Heart left ventricle (tissue), 13 donors: ENCODE measurements around the gene PLCD1.

Source experiments
- POLR2A ChIP-seq, 2 donors: fragments of 450-650 bp; IDR thresholded peaks; one replicate each; pipeline ENCODE4 v1.6.1; 2017; ENCODE audit warnings: antibody characterized with exemption in 2 of 2, mild to moderate bottlenecking in 2 of 2, moderate library complexity in 2 of 2
- TF ChIP-seq, protein P1 (sequence below), 12 donors: fragments of 200-600 bp; sonication (generic) in 4 of 12; IDR thresholded peaks; one replicate each; pipeline versions ENCODE4 v1.5.0 to v1.8.0; 2018 to 2022; ENCODE audit warnings: antibody characterized with exemption in 12 of 12, mild to moderate bottlenecking in 5 of 12
- donor health status: ischemic (EF 13 %, LVEDD 7.1; RV severe dilation, severe dysfunction).
- donor health status: DM: no; HTN: yes; CAD: no.
- donor health status: DM: no; HTN: no; CAD: no.
- donor health status: ischemic (EF 25% LVEDD 6.9; RV normal size, moderate dysfunction).
- donor health status: ischemic (EF 25% LVEDD 5.7; RV mildly dilated, moderate dysfunction).
- donor health status: ischemic (EF 35%, LVEDD 5.7; RV mildly dilated, moderate dysfunction).
- donor health status: nonischemic (EF 11% LVEDD 7.7; RV severe dilation, severe dysfunction).
- donor health status: DM: yes; HTN: yes; CAD: no.
- donor health status: PGD.
- donor health status: ischemic (EF 29% LVEDD 5.4; RV normal size, mild dysfunction).
- donor health status: nonischemic (EF 23%, LVEDD 6.1; RV moderate dilation, normal function).

DNA sequence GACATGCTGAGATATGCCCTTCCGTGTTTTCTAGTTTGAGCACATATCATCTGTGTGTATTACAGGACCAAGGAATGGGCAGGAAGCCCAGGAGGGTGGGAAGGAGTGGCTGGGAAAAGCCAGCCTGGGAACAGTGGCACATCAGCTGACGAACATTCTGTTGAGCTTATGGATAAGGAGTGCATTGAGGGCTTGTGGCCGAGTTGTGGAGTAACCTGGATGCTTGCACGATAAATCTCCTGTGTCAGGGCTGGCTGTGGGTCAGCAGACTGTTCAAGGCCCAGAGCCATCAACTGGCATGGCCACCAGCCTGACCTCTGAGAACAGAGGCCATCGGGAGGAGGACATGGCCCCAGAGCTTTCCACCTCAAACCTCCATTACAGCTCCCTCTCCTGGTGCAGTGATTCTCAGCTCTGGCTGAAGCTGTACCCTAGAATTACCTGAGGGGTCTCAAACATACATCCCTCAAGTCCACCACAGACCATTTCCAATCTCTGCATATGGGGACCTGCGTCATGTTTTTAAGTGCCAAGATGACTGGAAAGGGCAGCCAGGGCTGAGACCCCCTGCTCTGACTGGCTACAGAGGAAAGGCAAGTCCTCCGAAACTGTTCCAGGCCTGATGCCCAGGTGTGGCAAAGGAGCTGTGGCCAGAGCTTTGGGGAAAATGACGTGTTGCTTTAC lies 43.7 kb downstream of the PLCD1 start:
- TF ChIP-seq, protein P1, sequence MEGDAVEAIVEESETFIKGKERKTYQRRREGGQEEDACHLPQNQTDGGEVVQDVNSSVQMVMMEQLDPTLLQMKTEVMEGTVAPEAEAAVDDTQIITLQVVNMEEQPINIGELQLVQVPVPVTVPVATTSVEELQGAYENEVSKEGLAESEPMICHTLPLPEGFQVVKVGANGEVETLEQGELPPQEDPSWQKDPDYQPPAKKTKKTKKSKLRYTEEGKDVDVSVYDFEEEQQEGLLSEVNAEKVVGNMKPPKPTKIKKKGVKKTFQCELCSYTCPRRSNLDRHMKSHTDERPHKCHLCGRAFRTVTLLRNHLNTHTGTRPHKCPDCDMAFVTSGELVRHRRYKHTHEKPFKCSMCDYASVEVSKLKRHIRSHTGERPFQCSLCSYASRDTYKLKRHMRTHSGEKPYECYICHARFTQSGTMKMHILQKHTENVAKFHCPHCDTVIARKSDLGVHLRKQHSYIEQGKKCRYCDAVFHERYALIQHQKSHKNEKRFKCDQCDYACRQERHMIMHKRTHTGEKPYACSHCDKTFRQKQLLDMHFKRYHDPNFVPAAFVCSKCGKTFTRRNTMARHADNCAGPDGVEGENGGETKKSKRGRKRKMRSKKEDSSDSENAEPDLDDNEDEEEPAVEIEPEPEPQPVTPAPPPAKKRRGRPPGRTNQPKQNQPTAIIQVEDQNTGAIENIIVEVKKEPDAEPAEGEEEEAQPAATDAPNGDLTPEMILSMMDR (IDR thresholded peaks at IDR 0.05) = peak in 3 of 12 donors; percentile 11 to 25 (median 23)
- TF ChIP-seq POLR2A (IDR thresholded peaks at IDR 0.05) = no peak
